NCI-H748 treated with DMSO at 0.1 percent for 48 hours (cell line): ENCODE data around the gene KASH5.
A peak's percentile ranks its signal among the peaks of the same experiment; 100 is the strongest.
"Not testable (repeated sequence)": the region's sequence is repeated elsewhere in the genome, so short reads cannot be mapped to it uniquely, and the experiment has no call there.

Experiments
- DNase-seq: peaks from one replicate; lab custom pipeline; 2025; lab: John Stamatoyannopoulos, UW

The KASH5 gene

GRCh38 chr19:49438261-49438660, 50.2 kb downstream of the KASH5 start:
- DNase-seq, result no peak

- DNase-seq, result no peak
Measured at GRCh38 chr19:49439836-49440235, 51.8 kb downstream of the KASH5 start.

- DNase-seq, result no peak
Measured at GRCh38 chr19:49440439-49441209, 52.6 kb downstream of the KASH5 start.

DNA sequence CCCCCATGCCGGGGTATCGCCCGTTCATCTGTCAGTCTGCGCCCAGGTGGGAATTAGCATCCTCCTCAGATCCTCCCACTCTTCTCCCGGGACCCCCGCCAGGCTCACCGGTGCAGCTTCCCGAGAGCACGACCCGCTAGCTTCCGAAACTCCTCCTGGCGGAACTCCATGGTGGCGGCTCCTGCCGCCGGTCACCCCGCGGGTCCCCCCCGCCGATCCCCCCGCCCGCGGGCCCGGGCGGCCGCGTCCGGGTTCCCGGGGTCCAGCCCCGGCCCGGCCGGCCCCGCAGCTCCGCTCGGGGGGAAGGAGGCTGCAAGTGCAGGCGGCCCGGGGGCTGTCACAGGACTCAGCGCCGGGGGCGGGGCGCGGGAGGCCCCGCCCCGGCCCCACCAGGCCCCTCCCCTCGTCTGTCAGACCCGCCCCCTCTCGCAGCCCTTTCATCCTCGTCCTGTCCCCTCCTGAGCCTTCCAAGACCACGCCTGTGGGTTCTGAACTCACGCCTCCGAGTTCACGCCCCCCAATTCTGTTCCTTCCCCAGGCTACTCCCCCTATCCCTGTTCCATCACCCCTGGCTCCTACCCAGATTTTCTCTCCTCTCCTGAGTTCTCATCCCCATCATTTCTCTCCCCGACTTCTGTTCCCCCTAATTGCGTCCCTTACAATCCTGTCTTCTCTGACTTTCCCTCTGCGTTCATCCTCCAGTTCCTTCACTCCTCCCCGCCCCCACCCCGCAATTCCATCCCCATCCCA, 53.3 kb downstream of the KASH5 start, which contains the start of gene SLC17A7:
Gene SLC17A7, minus strand, starts transcription at position 318 of the 750 bp plus-strand sequence. Its CDS starts 148 bp downstream, at position 170.
- DNase-seq, result peak; percentile 50

DNA sequence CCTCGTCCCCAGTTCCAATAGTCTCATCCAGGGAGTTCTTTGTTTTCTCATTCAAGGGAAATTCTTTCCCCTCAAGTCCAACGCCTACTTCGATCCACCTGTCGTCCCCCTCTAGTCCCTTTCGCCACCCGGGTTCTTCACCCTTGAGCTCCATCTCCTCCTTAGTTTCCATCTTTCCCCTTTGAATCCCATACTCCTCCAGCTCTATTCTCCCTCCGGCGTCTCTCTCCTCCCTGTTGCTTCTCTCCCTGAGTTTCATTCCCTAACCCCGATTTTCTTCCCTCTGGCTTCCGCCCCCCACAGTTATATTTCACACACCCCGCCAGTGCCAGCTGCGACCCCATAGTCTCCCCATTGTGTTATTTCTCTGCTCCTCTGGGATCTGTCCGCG, 53.9 kb downstream of the KASH5 start:
- DNase-seq, result peak; percentile 18

- DNase-seq, result no peak
Measured at GRCh38 chr19:49442354-49442753, 54.3 kb downstream of the KASH5 start.

DNA sequence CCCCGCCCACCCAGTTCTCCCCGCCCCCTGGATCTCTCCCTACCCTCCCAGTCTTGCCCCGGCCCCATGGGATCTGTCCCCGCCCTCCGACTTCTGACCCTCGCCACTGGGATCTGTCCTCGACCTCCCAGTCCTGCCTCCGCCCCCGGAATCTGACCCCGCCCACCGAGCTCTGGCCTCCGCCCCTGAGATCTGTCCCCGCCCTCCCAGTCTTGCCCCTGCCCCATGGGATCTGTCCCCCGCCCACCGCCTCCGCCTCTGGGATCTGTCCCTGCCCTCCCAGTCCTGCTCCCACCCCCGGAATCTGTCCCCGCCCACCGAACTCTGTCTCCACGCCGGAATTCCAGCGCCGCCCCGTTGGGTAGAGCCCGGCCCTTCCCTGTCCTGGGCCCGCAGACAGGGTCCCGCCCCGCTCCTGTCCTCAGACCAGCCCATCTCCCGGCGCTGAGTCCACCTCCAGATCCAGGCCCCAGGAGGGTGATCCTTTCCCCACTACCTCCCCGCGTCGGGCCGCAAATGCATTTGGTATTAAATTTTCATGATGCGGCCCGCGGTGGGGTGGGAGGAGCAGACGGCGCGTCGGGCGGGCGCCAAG, 54.8 kb downstream of the KASH5 start:
- peak; percentile 80 for DNase-seq

DNA sequence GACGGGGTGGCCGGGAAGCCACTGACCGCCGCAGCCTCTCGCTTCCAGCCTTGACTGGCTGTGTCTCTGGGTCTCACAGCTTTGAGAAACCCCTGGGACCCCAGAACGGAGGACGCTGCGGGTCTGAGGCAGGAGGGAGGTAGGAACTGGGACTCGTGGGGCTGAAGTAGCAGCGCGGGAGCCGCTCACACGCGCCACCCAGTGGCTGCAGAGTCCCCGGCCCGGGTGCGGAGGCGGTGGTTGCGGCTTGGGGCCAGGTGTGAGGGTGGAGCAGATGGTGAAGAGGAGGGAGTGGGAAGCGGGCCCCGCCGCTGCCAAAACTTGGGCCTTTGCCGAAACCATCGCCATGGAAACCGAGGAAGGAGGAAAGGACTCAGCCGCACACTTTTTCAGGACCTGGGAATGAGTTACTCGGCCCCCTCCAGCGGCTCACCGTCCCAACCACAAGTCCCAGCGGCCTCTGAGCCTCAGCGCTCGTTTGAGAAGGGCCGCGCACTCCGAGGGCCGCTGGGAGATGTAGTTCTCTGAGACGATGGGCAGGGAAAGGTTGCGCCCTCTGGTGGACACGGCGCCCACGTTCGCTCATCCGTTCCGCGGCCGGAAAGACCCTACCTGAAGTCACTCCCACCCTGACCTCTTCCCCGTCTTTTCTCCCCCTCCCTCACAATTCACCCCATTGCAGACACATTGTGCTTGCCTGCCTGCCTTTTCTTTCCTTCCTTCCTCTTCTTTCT, 55.5 kb downstream of the KASH5 start:
- peak; percentile 97 for DNase-seq

DNA sequence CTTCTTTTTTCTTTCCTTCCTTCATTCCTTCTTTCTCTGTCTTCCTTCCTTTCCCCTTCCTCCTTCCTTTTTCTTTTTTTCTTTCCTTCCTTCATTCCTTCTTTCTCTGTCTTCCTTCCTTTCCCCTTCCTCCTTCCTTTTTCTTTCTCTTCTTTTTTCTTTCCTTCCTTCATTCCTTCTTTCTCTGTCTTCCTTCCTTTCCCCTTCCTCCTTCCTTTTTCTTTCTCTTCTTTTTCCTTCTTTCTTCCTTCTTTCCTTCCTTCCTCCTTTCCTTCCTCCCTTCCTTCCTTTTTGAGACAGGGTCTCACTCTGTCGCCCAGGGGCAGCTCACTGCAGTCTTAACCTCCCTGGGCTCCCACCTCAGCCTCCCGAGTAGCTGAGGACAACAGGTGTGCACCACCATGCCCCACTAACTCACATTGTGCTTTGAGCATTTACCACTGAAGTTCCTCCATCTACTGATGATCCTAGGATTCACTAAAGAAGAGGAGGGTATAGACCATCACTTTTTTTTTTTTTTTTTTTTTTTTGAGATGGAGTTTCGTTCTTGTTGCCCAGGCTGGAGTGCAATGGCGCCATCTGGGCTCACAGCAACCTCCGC, 56.2 kb downstream of the KASH5 start:
- DNase-seq, result not testable (repeated sequence)

DNA sequence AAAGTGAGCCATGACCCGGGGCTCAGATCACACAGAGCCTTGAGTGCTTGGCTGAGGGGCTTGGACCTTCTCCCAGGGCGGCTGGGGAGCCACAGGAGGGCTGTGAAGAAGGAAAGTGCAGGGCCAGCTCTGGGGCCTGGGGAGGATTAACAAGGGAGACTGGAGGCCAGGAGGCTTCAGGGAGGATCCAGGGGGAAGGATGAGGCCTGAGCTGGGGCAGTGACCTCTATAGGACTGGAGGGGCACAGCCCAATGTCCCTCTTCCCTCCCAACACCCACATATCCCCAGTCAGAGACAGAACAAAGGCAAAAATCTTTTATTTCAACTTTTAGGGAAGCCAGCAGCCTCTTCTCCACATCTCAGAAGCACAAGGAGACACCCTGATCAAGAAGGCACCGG, 57.9 kb downstream of the KASH5 start:
- no peak for DNase-seq

GRCh38 chr19:49447485-49448431, 59.7 kb downstream of the KASH5 start:
- DNase-seq, result no peak

DNA sequence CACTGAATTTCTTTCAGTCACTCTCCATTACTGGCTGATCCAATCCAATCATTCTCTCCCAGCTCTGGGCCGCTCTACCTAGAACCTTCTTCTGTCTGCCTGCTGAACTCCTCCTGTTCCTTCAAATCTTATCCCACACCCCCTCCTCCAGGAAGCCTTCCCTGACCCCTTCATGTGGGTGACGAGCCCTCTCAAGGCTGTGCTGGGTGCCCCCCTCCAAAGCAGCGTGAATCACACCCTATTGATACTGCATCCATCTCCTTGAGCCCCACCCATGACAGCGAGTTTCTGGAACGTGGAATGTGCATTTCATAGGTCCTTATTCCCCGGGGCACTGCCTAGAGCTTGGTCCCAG, 60.4 kb downstream of the KASH5 start:
- DNase-seq, result no peak

GRCh38 chr19:49450405-49450804, 62.4 kb downstream of the KASH5 start:
- DNase-seq, result no peak

GRCh38 chr19:49451430-49452181, 63.6 kb downstream of the KASH5 start, which contains the start of gene PIH1D1:
PIH1D1 (minus strand) TSS chr19:49451814; CDS start chr19:49451574, 240 bp downstream.
- peak; percentile 99 for DNase-seq

- DNase-seq, result peak; percentile 98
Measured at GRCh38 chr19:49453013-49453756, 65.1 kb downstream of the KASH5 start, which contains the start of gene ALDH16A1. ALDH16A1 (plus strand) TSS chr19:49453225; CDS start chr19:49453332, 107 bp downstream.

DNA sequence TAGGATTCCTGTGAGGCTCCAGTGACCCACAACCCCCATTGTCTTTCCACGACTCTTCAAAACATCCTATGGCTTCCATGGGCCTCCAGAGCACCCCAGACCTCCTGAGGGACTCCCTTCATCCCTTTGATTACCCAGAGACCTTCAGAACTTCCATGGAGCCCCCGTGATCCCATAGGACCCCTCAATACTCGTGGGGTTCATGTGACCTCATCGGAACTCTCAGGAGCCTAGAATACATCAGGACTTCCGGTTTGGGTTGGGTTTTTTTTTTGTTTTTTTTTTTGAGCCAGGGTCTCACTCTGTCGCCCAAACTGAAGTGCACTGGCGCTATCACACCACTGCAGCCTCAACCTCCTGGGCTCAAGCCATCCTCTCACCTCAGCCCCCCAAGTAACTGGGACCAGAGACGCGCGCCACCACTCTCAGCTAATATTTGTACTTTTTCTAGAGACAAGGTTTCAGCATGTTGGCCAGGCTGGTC, 65.8 kb downstream of the KASH5 start:
- DNase-seq, result no peak

- DNase-seq, result no peak
Measured at GRCh38 chr19:49455773-49456172, 67.7 kb downstream of the KASH5 start.

DNA sequence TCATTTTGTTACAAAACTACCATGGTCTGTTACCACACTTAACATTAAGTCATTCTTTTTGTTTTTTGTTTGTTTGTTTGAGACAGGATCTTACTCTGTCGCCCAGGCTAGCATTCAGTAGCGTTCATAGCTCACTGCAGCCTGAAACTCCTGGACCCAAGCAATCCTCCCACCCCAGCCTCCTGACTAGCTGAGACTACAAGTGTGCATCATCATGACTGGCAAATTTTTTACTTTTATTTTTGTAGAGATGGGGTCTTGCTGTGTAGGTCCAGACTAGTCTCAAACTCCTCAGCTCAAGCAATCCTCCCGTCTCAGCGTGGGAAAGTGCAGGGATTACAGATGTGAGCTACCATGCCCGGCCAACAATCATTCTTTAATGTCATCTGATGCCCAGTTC, 68.3 kb downstream of the KASH5 start:
- no peak for DNase-seq

- no peak for DNase-seq
Measured at GRCh38 chr19:49458567-49458903, 70.5 kb downstream of the KASH5 start.
